Measurements from ENCODE around the gene ARHGEF39. TPM values are rescaled to one million over a fixed set of nuclear protein-coding genes. Genes with fewer than 3 reads are reported as not detected.

Gene ARHGEF39
- total RNA-seq, 1 donor from 2014 or later = 1.6 TPM

GRCh38 chr9:35711501-35712428 lies 46.8 kb upstream of the ARHGEF39 start:
- no peak for DNase-seq (ENCODE audit: extremely low spot score, unreplicated experiment)
- Mint-ChIP-seq H3K36me3 (ENCODE audit: unreplicated experiment) (peaks cover 73% of the 10 kb centered on the region), H3K9me3 (ENCODE audit: unreplicated experiment) (no peaks in the 10 kb centered on the region), H3K27me3 (ENCODE audit: unreplicated experiment) (no peaks in the 10 kb centered on the region), H3K27ac (ENCODE audit: unreplicated experiment) (no peak overlapping the region), H3K4me3 (ENCODE audit: unreplicated experiment) (no peak overlapping the region), H3K4me1 (ENCODE audit: unreplicated experiment) (no peaks in the 10 kb centered on the region)
- no peak for TF ChIP-seq CTCF (IDR thresholded peaks at IDR 0.05)

GRCh38 chr9:35710818-35711500 lies 46.0 kb upstream of the ARHGEF39 start:
- peaks cover 74% of the 10 kb centered on the region for H3K36me3 Mint-ChIP-seq (ENCODE audit: unreplicated experiment)
- TF ChIP-seq CTCF (IDR thresholded peaks at IDR 0.05) = no peak
- H3K4me1 Mint-ChIP-seq (ENCODE audit: unreplicated experiment) = no peaks in the 10 kb centered on the region
- no peaks in the 10 kb centered on the region for H3K9me3 Mint-ChIP-seq (ENCODE audit: unreplicated experiment)
- H3K4me3 Mint-ChIP-seq (ENCODE audit: unreplicated experiment) = no peak overlapping the region
- no peak overlapping the region for H3K27ac Mint-ChIP-seq (ENCODE audit: unreplicated experiment)
- no peaks in the 10 kb centered on the region for H3K27me3 Mint-ChIP-seq (ENCODE audit: unreplicated experiment)
- no peak for DNase-seq (ENCODE audit: extremely low spot score, unreplicated experiment)

- no peak overlapping the region for H3K4me3 Mint-ChIP-seq (ENCODE audit: unreplicated experiment)
- DNase-seq (ENCODE audit: extremely low spot score, unreplicated experiment) = no peak
- no peak overlapping the region for H3K27ac Mint-ChIP-seq (ENCODE audit: unreplicated experiment)
- H3K9me3 Mint-ChIP-seq (ENCODE audit: unreplicated experiment) = no peaks in the 10 kb centered on the region
- no peak for TF ChIP-seq CTCF (IDR thresholded peaks at IDR 0.05)
- no peaks in the 10 kb centered on the region for H3K27me3 Mint-ChIP-seq (ENCODE audit: unreplicated experiment)
- peaks cover 69% of the 10 kb centered on the region for H3K36me3 Mint-ChIP-seq (ENCODE audit: unreplicated experiment)
- no peaks in the 10 kb centered on the region for H3K4me1 Mint-ChIP-seq (ENCODE audit: unreplicated experiment)
Observed at GRCh38 chr9:35708146-35708545, 43.2 kb upstream of the ARHGEF39 start.

- H3K27me3 Mint-ChIP-seq (ENCODE audit: unreplicated experiment) = no peaks in the 10 kb centered on the region
- no peaks in the 10 kb centered on the region for H3K4me1 Mint-ChIP-seq (ENCODE audit: unreplicated experiment)
- no peak overlapping the region for H3K27ac Mint-ChIP-seq (ENCODE audit: unreplicated experiment)
- H3K4me3 Mint-ChIP-seq (ENCODE audit: unreplicated experiment) = no peak overlapping the region
- peaks cover 69% of the 10 kb centered on the region for H3K36me3 Mint-ChIP-seq (ENCODE audit: unreplicated experiment)
- H3K9me3 Mint-ChIP-seq (ENCODE audit: unreplicated experiment) = no peaks in the 10 kb centered on the region
- TF ChIP-seq CTCF (IDR thresholded peaks at IDR 0.05) = no peak
- no peak for DNase-seq (ENCODE audit: extremely low spot score, unreplicated experiment)
Observed at GRCh38 chr9:35706951-35707350, 42.0 kb upstream of the ARHGEF39 start.

- H3K9me3 Mint-ChIP-seq (ENCODE audit: unreplicated experiment) = no peaks in the 10 kb centered on the region
- no peak for TF ChIP-seq CTCF (IDR thresholded peaks at IDR 0.05)
- no peak overlapping the region for H3K27ac Mint-ChIP-seq (ENCODE audit: unreplicated experiment)
- H3K36me3 Mint-ChIP-seq (ENCODE audit: unreplicated experiment) = peaks cover 60% of the 10 kb centered on the region
- no peaks in the 10 kb centered on the region for H3K4me1 Mint-ChIP-seq (ENCODE audit: unreplicated experiment)
- DNase-seq (ENCODE audit: extremely low spot score, unreplicated experiment) = no peak
- H3K4me3 Mint-ChIP-seq (ENCODE audit: unreplicated experiment) = no peak overlapping the region
- H3K27me3 Mint-ChIP-seq (ENCODE audit: unreplicated experiment) = no peaks in the 10 kb centered on the region
Observed at GRCh38 chr9:35705836-35706430, 40.9 kb upstream of the ARHGEF39 start.
